Subcutaneous adipose tissue (tissue), 4 donors: ENCODE data around the gene SLC26A4. TPM values are rescaled to one million over a fixed set of nuclear protein-coding genes. Genes with fewer than 3 reads are reported as not detected.

Experiments
- CTCF ChIP-seq: fragments of 450-650 bp; IDR thresholded peaks from one replicate; pipeline ENCODE4 v1.5.1; 2016; ENCODE audit warnings: low read depth, mild to moderate bottlenecking, control low read depth, antibody characterized with exemption, moderate library complexity
- total RNA-seq, 4 donors: library from RNA; depleted of rRNA; stranded (reverse); fragments of >200 nt; gene quantifications; one replicate each; pipeline ENCODE4 v1.1.0, GENCODE V29; 2016

Gene SLC26A4
- total RNA-seq, 4 donors from 2014 or later = 0.16 to 0.34 (median 0.20) TPM

GRCh38 chr7:107687656-107688055 lies 27.0 kb downstream of the SLC26A4 start:
- TF ChIP-seq CTCF = no peak

GRCh38 chr7:107689553-107689952 lies 28.9 kb downstream of the SLC26A4 start:
- TF ChIP-seq CTCF = no peak

- TF ChIP-seq CTCF = no peak
These were observed 29.5 kb downstream of the SLC26A4 start for GRCh38 chr7:107690084-107690483.

DNA sequence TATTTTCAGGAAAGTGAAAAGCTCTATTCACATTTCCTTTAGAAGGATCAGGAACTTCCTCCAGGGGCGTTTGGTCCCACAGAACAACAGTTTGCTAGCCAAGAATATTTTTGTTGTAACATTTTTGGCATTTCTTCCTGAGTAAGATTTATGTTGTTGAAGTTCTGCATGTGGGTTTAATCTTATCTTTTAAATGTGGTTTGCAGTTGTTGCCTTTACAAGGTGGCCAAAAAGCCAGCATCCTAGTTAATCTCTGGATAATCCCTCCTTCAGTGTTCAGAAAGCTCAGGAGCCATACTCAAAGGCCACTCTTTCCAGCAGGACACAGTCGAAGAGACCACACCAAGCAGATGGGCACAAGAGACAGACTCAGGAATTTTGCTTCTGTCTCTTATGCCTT lies 30.0 kb downstream of the SLC26A4 start:
- TF ChIP-seq CTCF = no peak

GRCh38 chr7:107691716-107692115 lies 31.1 kb downstream of the SLC26A4 start:
- TF ChIP-seq CTCF = no peak

GRCh38 chr7:107692501-107692900 lies 31.9 kb downstream of the SLC26A4 start:
- TF ChIP-seq CTCF = no peak

DNA sequence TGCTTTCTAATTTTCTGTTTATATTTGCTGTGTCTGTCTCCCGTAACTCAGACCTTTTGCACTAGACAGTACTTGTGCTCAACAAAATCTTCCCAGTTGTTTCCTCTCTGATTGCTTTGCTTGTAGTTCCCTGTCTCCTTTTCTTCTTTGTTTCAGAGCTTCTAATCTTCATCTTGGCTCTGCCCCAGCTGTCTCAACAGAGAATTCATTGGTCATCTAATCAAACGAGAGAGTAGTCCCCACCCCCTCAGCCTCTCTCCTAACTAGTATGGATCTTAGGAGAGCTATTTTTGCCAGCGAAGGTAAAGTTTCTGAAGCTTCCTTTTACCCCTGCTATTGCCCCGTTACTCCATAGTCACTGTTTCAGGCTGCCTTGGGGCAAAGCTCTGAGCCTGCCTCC lies 32.8 kb downstream of the SLC26A4 start:
- no peak for TF ChIP-seq CTCF

DNA sequence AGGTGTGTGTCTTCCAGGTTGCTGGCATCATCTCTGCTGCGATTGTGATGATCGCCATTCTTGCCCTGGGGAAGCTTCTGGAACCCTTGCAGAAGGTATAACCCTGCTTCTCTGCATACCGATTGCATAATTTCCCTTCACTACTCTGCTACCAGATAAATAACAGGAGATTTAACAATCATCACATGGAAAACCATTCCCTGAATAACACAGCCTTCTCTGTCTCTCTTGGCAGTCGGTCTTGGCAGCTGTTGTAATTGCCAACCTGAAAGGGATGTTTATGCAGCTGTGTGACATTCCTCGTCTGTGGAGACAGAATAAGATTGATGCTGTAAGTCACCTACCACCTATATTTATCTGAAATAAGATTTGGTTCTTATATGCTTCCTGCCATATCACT lies 33.8 kb downstream of the SLC26A4 start:
- no peak for TF ChIP-seq CTCF
